Activated CD8-positive, alpha-beta memory T cell treated with anti-CD3 and anti-CD28 coated beads for 24 hours (primary cell): Measurements from ENCODE around the gene TEX101.
"Not testable (repeated sequence)": the region's sequence is repeated elsewhere in the genome, so short reads cannot be mapped to it uniquely, and the experiment has no call there.

Experiments used
- DNase-seq: peaks from one replicate; pipeline ENCODE4 v3.0.0-alpha.2; 2020

TEX101 gene

GRCh38 chr19:43422000-43422688, 7.5 kb downstream of the TEX101 start:
- no peak for DNase-seq

GRCh38 chr19:43422689-43423066, 8.0 kb downstream of the TEX101 start:
- no peak for DNase-seq

GRCh38 chr19:43423779-43424178, 9.1 kb downstream of the TEX101 start:
- no peak for DNase-seq

- DNase-seq = no peak
These were observed 11.1 kb downstream of the TEX101 start for GRCh38 chr19:43425567-43426392.

GRCh38 chr19:43429395-43429794, 14.7 kb downstream of the TEX101 start:
- no peak for DNase-seq

- DNase-seq = no peak
These were observed 15.5 kb downstream of the TEX101 start for GRCh38 chr19:43430142-43430710.

- DNase-seq = no peak
These were observed 16.3 kb downstream of the TEX101 start for GRCh38 chr19:43430976-43431375.

GRCh38 chr19:43433358-43433673, 18.6 kb downstream of the TEX101 start:
- DNase-seq = no peak

- DNase-seq = no peak
These were observed 19.0 kb downstream of the TEX101 start for GRCh38 chr19:43433689-43434088.

GRCh38 chr19:43435775-43436174, 21.1 kb downstream of the TEX101 start:
- no peak for DNase-seq

- not testable (repeated sequence) for DNase-seq
These were observed 22.6 kb downstream of the TEX101 start for GRCh38 chr19:43437284-43437683.

GRCh38 chr19:43437712-43438111, 23.0 kb downstream of the TEX101 start:
- no peak for DNase-seq

- DNase-seq = no peak
These were observed 23.8 kb downstream of the TEX101 start for GRCh38 chr19:43438291-43439031.

- DNase-seq = no peak
These were observed 24.5 kb downstream of the TEX101 start for GRCh38 chr19:43439032-43439708.

- no peak for DNase-seq
These were observed 25.0 kb downstream of the TEX101 start for GRCh38 chr19:43439709-43440063.

GRCh38 chr19:43441716-43442115, 27.0 kb downstream of the TEX101 start:
- no peak for DNase-seq

GRCh38 chr19:43444091-43444490, 29.4 kb downstream of the TEX101 start:
- not testable (repeated sequence) for DNase-seq

- DNase-seq = no peak
These were observed 30.0 kb downstream of the TEX101 start for GRCh38 chr19:43444531-43445287.

GRCh38 chr19:43445426-43445825, 30.7 kb downstream of the TEX101 start:
- DNase-seq = no peak

- peak; percentile 90 for DNase-seq
These were observed 32.2 kb downstream of the TEX101 start for GRCh38 chr19:43446746-43447489.

GRCh38 chr19:43447655-43448054, 33.0 kb downstream of the TEX101 start:
- no peak for DNase-seq
